Activated CD8-positive, alpha-beta T cell treated with anti-CD3 and anti-CD28 coated beads for 36 hours (primary cell): ENCODE measurements around the gene GLIPR2. TPM values are rescaled to one million over a fixed set of nuclear protein-coding genes. Genes with fewer than 3 reads are reported as not detected.
"Not testable (repeated sequence)": the region's sequence is repeated elsewhere in the genome, so short reads cannot be mapped to it uniquely, and the experiment has no call there.

ENCODE experiments used
- ATAC-seq: fragments of 200-7000 bp; cut with Tn5 transposase; one replicate; pipeline ENCODE4 v1.10.0; 2021; ENCODE audit warnings: mild to moderate bottlenecking, moderate library complexity
- CTCF ChIA-PET: fragments of 350-600 bp; sonication (Branson Sonifier 250); formaldehyde crosslinking; loops from one replicate; lab custom pipeline; 2021; ENCODE audit warnings: antibody characterized with exemption; lab: Charles Lee
- POLR2A ChIA-PET: fragments of 350-600 bp; sonication (Branson Sonifier 250); formaldehyde crosslinking; loops from one replicate; lab custom pipeline; 2021; ENCODE audit warnings: antibody characterized with exemption; lab: Charles Lee
- DNase-seq: peaks from one replicate; pipeline ENCODE4 v3.0.0-alpha.2; 2020
- H3K27ac Mint-ChIP-seq: one replicate; pipeline ENCODE4 v1.8.0; 2021; ENCODE audit warnings: mild to moderate bottlenecking, mixed read lengths
- H3K27me3 Mint-ChIP-seq: one replicate; pipeline ENCODE4 v1.8.0; 2021; ENCODE audit warnings: mixed read lengths
- H3K36me3 Mint-ChIP-seq: one replicate; pipeline ENCODE4 v1.8.0; 2021; ENCODE audit warnings: low read depth, mixed read lengths
- H3K4me1 Mint-ChIP-seq: one replicate; pipeline ENCODE4 v1.8.0; 2021; ENCODE audit warnings: low read depth, mixed read lengths
- H3K4me3 Mint-ChIP-seq: one replicate; pipeline ENCODE4 v1.8.0; 2021; ENCODE audit warnings: mild to moderate bottlenecking, moderate library complexity, mixed read lengths
- H3K9me3 Mint-ChIP-seq: one replicate; pipeline ENCODE4 v1.8.0; 2021; ENCODE audit warnings: mixed read lengths
- intact Hi-C: fragments of 100-400 bp; cut with micrococcal nuclease; formaldehyde crosslinking; loops from one replicate; pipeline ENCODE4 v1.10.0; 2022
- total RNA-seq, 2 experiments: library from RNA; stranded (reverse); gene quantifications; one replicate each; pipeline ENCODE4 v1.2.3, GENCODE V29; 2021
- TF ChIP-seq, protein P1 (sequence below): fragments of 200-600 bp; IDR thresholded peaks from one replicate; pipeline ENCODE4 v1.8.0; 2022; ENCODE audit warnings: antibody characterized with exemption, mild to moderate bottlenecking

Gene GLIPR2
- total RNA-seq, 2 experiments from 2014 or later: 12.2 to 13.6 TPM

DNA sequence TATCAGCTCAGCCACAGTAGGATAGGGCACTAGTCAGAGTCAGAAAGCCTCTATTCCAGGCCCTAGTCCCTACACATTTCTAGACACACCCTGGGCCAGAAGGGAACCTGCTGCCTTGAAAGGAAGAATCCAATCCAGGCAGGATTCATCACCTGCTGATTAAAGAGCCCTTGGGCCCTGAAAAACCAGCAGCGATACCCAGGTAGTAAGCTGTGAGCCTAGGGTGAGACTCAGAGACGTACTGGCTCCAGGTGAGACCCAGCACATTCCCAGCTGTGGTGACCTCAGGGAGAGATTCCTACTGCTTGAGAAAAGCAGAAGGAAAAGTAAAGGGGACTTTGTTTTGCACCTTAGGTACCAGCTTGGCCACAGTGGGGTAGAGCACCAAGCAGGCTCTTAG, 37.3 kb downstream of the GLIPR2 start:
- CTCF ChIA-PET: interaction anchor here (2.2 to 4.4 kb wide), 2 partner anchors 16 to 72 kb away, joined by 8 to 24 read pairs; no protein-coding TSS in a partner anchor
- intact Hi-C loops: no loop called here
- Mint-ChIP-seq H3K36me3 (no peaks in the 10 kb centered on the region), H3K27ac (no peak overlapping the region), H3K27me3 (no peaks in the 10 kb centered on the region), H3K9me3 (no peaks in the 10 kb centered on the region), H3K4me3 (no peak overlapping the region), H3K4me1 (peaks cover 1% of the 10 kb centered on the region)
- TF ChIP-seq, protein P1, sequence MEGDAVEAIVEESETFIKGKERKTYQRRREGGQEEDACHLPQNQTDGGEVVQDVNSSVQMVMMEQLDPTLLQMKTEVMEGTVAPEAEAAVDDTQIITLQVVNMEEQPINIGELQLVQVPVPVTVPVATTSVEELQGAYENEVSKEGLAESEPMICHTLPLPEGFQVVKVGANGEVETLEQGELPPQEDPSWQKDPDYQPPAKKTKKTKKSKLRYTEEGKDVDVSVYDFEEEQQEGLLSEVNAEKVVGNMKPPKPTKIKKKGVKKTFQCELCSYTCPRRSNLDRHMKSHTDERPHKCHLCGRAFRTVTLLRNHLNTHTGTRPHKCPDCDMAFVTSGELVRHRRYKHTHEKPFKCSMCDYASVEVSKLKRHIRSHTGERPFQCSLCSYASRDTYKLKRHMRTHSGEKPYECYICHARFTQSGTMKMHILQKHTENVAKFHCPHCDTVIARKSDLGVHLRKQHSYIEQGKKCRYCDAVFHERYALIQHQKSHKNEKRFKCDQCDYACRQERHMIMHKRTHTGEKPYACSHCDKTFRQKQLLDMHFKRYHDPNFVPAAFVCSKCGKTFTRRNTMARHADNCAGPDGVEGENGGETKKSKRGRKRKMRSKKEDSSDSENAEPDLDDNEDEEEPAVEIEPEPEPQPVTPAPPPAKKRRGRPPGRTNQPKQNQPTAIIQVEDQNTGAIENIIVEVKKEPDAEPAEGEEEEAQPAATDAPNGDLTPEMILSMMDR: no peak
- POLR2A ChIA-PET: interaction anchor here (0.6 kb wide), 1 partner anchor 15 kb away, joined by 3 read pairs; no protein-coding TSS in a partner anchor
- DNase-seq (no peak), ATAC-seq (no peak)

DNA sequence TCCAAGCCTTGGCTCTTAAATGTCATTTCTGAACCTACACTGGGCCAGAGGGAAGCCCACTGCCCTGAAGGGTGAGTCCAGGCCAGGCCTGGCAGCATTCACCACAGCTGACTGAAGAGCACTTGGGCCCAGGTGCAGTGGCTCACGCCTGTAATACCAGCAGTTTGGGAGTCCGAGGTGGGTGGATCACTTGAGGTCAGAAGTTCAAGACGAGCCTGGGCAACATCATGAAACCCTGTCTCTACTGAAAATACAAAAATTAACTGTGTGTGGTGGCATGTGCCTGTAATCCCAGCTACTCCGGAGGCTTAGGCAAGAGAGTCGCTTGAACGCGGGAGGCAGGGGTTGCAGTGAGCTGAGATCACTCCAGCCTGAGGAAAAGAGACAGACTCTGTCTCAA, 37.7 kb downstream of the GLIPR2 start:
- no peaks in the 10 kb centered on the region for H3K9me3 Mint-ChIP-seq
- no peak overlapping the region for H3K4me3 Mint-ChIP-seq
- H3K4me1 Mint-ChIP-seq: peaks cover 1% of the 10 kb centered on the region
- H3K36me3 Mint-ChIP-seq: no peaks in the 10 kb centered on the region
- ChIA-PET POLR2A (no interaction called here), CTCF (interaction anchor here (0.6 to 4.4 kb wide), 3 partner anchors 15 to 103 kb away, joined by 3 to 24 read pairs (median 8); no protein-coding TSS in a partner anchor)
- H3K27ac Mint-ChIP-seq: no peak overlapping the region
- TF ChIP-seq, protein P1: no peak
- ATAC-seq (no peak), DNase-seq (no peak)
- no peaks in the 10 kb centered on the region for H3K27me3 Mint-ChIP-seq
- intact Hi-C loops: no loop called here

DNA sequence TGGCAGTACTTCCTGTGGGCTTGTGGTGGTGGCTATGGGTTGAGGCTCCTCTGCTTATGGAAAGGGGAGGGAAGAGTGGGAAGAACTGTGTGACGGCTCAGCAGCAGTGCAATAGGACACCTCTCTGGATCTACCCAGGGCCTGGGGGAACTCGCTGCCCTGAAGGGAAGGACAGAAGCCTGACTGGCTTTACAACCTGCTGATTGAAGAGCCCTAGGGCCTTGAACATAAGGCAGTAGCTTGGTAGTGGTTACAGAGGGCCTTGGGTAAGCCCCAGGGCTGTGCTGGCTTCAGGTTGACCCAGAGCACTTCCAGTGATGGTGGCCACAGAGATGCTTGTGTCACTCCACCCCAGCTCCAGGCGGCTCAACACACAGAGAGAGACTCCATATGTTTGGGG, 38.2 kb downstream of the GLIPR2 start:
- CTCF ChIA-PET: interaction anchor here (0.6 to 4.4 kb wide), 3 partner anchors 8 to 103 kb away, joined by 3 to 24 read pairs (median 12); no protein-coding TSS in a partner anchor
- intact Hi-C loops: no loop called here
- DNase-seq: no peak
- Mint-ChIP-seq H3K27me3 (no peaks in the 10 kb centered on the region), H3K36me3 (no peaks in the 10 kb centered on the region), H3K4me3 (no peak overlapping the region), H3K27ac (no peak overlapping the region), H3K4me1 (peaks cover 1% of the 10 kb centered on the region), H3K9me3 (no peaks in the 10 kb centered on the region)
- POLR2A ChIA-PET: no interaction called here
- ATAC-seq: no peak
- TF ChIP-seq, protein P1: no peak

DNA sequence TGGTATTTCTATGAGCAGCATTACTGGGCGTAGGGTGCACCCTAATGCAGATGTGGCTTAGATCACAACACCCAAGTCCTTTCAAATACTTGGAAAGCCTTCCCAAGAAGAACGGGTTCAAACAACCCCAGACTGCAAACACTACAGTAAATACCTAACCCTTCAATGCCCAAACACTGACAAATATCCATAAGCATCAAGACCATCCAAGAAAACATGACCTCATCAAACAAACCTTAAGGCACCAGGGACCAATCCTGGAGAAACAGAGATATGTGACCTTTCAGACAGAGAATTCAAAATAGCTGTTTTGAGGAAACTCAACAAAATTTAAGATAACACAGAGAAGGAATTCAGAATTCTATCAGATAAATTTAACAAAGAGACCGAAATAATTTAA, 38.7 kb downstream of the GLIPR2 start:
- H3K4me1 Mint-ChIP-seq, DNase-seq, H3K27ac Mint-ChIP-seq, H3K4me3 Mint-ChIP-seq, POLR2A ChIA-PET, H3K27me3 Mint-ChIP-seq, intact Hi-C loops, H3K9me3 Mint-ChIP-seq, H3K36me3 Mint-ChIP-seq, ATAC-seq: not testable (repeated sequence)
- CTCF ChIA-PET: interaction anchor here (3.1 kb wide), 1 partner anchor 8 kb away, joined by 12 read pairs; no protein-coding TSS in a partner anchor

DNA sequence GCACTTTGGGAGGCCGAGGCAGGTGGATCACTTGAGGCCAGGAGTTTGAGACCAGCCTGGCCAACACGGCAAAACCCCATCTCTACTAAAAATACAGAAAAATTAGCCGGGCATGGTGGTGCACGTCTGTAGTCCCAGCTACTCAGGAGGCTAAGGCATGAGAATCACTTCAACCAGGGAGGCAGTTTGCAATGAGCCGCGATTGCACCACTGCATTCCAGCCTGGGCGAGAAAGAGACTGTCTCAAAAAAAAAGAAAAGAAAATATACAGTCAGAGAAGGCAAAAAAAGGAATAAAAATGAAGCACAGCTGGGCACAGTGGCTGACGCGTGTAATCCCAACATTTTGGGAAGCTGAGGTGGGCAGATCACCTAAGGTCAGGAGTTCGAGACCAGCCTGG, 40.0 kb downstream of the GLIPR2 start:
- H3K27me3 Mint-ChIP-seq, H3K4me3 Mint-ChIP-seq, intact Hi-C loops, H3K9me3 Mint-ChIP-seq, H3K36me3 Mint-ChIP-seq, H3K4me1 Mint-ChIP-seq, DNase-seq, ATAC-seq, H3K27ac Mint-ChIP-seq: not testable (repeated sequence)
- ChIA-PET CTCF (interaction anchor here (0.8 to 3.1 kb wide), 4 partner anchors 9 to 74 kb away, joined by 3 to 12 read pairs (median 6); no protein-coding TSS in a partner anchor), POLR2A (interaction anchor here (2.1 kb wide), 1 partner anchor 14 kb away, joined by 8 read pairs; the partner anchor contains the start of gene CLTA)

DNA sequence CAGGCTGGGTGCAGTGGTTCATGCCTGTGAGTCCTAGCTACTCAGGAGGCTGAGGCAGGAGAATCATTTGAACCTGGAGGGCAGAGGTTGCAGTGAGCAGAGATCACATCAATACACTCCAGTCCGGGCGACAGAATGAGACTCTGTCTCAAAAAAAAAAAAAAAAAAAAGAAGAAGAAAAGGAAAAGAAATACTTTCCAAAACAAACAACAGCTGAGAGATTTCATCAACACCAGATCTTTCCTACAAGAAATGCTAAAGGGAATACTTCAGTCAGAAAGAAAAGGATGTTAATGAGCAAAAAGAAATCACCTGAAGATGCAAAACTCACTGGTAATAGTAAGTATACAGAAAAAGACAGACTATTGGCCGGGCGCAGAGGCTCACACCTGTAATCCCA, 41.0 kb downstream of the GLIPR2 start:
- no peak overlapping the region for H3K27ac Mint-ChIP-seq
- no peaks in the 10 kb centered on the region for H3K36me3 Mint-ChIP-seq
- H3K27me3 Mint-ChIP-seq: no peaks in the 10 kb centered on the region
- H3K9me3 Mint-ChIP-seq: no peaks in the 10 kb centered on the region
- CTCF ChIA-PET: interaction anchor here (1.0 to 3.1 kb wide), 2 partner anchors 10 to 12 kb away, joined by 3 to 12 read pairs; no protein-coding TSS in a partner anchor
- ATAC-seq (no peak), DNase-seq (no peak)
- TF ChIP-seq, protein P1: no peak
- H3K4me1 Mint-ChIP-seq: peaks cover 1% of the 10 kb centered on the region
- H3K4me3 Mint-ChIP-seq: no peak overlapping the region
- intact Hi-C loops: no loop called here
- POLR2A ChIA-PET: interaction anchor here (2.1 kb wide), 1 partner anchor 13 kb away, joined by 8 read pairs; the partner anchor contains the start of gene CLTA

DNA sequence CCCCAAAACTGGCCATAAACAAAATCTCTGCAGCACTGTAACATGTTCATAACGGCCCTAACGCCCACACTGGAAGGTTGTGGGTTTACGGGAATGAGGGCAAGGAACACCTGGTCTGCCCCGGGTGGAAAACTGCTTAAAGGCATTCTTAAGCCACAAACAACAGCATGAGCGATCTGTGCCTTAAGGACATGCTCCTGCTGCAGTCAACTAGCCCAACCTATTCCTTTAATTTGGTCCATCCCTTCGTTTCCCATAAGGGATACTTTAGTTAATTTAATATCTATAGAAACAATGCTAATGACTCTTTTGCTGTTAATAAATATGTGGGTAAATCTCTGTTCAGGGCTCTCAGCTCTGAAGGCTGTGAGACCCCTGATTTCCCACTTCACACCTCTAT, 43.7 kb downstream of the GLIPR2 start:
- intact Hi-C loops, ATAC-seq: not testable (repeated sequence)

More for the DNA sequence above, 43.7 kb downstream of the GLIPR2 start:
- H3K4me3 Mint-ChIP-seq, H3K36me3 Mint-ChIP-seq, H3K27ac Mint-ChIP-seq, H3K9me3 Mint-ChIP-seq, H3K4me1 Mint-ChIP-seq, DNase-seq, CTCF ChIA-PET, POLR2A ChIA-PET, H3K27me3 Mint-ChIP-seq: not testable (repeated sequence)
